Activated CD4-positive, CD25-positive, alpha-beta regulatory T cell treated with anti-CD3 and anti-CD28 coated beads, Interleukin-2, amount 50 U/mL, for 16 hours (primary cell): ENCODE data around the gene CAPZA1.

ENCODE experiments used
- DNase-seq: peaks from one replicate; pipeline ENCODE4 v3.0.0-alpha.2; 2020; ENCODE audit warnings: low read depth, low spot score

Gene CAPZA1

DNA sequence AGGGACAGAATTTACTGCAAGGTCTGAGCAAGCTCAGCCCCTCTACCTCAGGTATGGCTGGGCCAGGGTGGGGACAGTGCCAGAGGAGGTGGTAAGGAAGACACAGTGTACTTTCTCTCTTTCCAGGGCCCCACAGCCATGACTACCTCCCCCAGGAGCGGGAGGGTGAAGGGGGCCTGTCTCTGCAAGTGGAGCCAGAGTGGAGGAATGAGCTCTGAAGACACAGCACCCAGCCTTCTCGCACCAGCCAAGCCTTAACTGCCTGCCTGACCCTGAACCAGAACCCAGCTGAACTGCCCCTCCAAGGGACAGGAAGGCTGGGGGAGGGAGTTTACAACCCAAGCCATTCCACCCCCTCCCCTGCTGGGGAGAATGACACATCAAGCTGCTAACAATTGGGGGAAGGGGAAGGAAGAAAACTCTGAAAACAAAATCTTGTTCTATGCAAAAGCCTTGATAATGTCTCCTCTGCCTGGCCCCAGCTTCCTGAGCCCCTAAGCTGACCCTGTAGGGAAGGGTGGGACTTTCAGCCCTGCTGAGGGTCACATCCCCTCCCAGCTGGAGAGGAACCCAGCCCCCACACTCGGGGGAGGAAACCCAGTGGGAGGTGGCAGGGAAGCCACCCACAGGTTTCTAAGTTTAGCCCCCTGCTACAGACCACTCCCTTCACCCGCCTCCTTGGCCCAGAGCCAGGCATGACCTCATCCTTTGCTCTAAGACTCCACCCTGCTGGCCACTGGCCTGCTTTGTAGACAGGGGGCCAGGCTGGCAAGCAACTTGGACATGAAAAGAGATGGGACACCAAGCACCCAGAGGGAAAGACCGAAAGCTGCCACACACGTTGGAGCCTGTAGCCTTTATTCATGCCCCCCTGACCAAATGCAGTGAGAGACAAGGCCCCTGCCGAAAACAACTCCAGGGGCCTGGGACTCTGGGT lies 80.9 kb downstream of the CAPZA1 start:
- DNase-seq = no peak

DNA sequence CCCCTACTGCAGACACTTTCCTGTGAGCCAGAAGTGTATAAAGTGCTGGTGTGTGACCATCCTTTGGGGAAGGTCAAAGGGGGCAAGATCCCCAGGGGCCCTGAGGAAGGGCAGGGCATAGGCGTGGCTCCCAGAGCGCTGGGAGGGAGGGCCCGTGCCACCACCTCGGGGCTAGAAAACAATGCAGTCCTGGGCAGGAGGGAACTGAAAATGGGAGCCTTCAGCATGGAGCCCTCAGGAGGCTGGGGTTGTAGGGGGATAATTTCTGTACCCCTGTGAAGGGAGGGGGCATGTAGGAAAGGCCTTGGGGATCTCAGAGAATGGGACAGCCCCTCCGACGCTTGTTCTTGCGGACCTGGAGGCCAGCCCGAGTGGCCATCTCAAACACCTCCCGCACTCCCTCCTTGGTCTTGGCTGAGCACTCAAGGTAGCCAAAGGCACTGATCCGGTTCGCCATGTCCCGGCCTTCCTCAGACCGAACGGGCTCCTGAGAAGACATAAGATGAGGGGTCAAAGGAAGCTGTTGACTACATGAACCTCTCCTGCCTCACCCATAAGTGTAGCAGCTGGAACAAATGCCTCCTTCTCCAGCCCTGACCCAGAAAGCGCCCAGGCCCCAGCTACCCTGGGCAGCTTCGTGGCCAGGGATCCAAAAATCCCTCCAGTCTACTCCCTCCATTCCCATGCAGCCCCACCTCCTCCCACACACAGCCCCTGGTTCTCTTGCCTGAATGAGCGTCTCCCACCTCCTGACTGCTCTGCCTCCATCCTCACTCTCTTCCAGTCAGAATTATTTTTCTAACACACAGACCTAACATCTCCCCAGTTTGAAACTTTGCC lies 81.8 kb downstream of the CAPZA1 start:
- DNase-seq = no peak

DNA sequence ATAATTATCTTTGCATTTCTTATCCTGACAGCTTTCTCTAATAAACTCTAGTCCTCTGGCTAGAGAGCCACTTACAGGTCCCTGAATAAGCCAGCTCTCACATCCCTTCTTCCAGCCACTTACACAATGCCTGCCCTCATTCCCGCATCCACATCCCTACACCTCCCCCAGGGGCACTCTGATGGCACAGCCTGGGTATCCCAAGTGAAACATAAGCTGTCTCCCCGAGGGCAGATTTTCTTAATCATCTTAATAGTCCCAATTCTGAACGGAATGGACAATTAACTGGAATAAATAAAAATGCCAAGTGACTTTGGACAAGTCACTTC lies 82.4 kb downstream of the CAPZA1 start:
- no peak for DNase-seq

DNA sequence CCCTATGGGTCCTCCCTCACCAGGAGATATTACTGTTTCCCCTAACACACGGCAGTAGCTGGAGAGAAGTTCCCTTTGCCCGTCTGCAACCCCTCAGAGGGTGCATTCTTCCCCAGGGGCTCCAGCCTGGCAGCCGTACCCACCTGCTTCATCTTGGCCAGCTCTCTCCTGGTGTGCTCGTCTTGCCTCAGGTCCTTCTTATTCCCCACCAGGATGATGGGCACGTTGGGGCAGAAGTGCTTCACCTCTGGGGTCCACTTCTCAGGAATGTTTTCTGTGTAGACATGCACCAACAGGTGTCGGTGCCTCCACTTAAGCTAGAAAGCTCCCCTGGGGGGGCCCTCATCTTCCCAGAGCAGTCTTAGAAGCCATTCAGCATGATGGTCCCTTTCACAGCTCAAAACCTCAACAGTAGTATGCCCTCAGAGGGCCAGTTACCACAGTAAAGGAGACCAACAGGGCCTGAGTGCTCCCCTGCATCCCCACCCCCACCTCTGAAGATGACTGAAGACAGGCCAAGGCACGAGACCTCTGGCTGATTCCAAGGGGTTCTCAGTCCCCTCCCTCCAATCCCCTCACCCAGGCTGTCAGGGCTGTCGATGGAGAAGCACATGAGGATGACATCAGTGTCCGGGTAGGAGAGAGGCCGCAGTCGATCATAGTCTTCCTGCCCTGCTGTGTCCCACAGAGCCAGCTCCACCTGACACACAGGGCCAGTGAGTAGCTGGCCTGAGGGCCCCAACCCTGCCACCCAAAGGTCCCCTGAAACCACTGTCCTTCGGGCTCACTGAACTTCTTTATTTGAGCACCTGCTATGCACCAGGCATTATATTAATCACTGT lies 83.0 kb downstream of the CAPZA1 start:
- DNase-seq = no peak

DNA sequence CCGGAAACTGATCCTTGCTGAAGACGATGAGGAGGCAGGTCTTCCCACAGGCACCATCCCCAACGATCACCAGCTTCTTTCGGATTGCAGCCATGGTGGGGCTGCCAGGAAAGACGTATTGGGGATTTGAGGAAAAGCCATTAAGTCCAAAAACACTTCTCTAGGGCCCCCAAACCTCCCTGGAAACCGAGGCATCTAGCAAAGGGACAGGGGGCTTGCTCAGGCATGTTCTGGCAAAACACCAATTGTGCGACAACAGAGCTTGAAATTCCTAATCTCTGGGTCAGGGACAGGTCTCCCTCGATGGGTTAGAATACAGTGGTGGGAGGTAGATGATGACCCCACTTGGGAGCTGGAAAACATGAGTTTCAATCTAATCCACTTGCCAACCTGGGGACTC lies 84.1 kb downstream of the CAPZA1 start:
- DNase-seq = no peak

DNA sequence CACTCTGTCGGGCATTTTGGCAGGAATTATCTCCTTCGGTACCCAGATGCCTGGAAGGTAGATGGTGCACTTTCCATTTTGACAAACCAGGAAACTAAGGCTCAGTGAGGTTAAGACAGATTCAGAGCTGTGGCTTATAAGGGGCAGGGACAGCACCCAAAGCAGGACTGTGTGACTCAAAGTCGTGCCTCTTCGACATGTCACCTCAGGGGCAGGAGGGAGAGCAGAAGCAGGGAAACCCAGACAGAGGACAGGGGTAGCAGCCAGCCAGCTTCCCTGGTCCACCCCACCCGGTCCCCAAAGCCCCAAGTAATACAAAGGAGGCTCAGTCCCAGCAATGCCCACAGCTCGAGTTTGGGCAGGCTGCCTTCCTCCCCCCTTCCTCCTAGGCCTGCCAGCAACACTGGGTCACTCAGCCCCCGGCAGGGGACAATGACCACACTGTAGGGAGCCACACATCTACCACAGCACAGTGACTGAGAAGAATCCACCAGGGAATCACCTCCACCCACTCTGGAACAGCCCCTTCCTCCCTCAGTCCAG lies 84.8 kb downstream of the CAPZA1 start:
- DNase-seq = no peak

DNA sequence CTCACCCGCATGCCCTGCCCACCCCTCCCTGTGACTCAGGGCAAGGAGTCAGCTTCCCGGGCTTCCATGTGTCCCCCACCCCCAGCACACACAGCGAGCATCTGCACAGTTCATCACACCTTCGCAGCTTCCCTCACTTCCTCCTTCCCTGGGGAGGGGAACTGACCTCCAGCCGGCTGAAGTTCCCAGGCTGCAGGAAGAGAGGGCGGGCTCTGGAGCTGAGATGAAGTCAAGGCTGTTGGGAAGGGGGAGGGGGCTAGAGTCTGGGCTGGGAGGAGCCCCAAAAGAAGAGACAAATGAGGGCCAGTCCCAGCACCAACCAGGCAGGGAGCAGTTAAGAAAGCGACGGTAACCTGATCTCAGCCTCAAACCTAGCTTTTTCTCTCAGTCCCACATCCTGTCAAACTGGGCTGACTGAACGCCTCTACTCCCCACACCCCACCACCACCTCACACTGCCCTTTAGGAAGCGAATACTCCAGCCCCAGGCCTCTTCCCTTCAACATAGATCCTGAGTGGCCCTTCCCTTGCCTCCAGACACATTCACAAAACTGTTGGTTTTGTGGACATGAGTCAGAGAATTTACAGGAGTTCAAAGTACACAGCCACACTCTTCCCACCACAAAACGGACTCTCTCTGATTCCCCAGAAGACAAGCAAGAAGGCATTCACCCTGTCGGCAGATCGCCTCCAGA lies 85.4 kb downstream of the CAPZA1 start:
- no peak for DNase-seq

DNA sequence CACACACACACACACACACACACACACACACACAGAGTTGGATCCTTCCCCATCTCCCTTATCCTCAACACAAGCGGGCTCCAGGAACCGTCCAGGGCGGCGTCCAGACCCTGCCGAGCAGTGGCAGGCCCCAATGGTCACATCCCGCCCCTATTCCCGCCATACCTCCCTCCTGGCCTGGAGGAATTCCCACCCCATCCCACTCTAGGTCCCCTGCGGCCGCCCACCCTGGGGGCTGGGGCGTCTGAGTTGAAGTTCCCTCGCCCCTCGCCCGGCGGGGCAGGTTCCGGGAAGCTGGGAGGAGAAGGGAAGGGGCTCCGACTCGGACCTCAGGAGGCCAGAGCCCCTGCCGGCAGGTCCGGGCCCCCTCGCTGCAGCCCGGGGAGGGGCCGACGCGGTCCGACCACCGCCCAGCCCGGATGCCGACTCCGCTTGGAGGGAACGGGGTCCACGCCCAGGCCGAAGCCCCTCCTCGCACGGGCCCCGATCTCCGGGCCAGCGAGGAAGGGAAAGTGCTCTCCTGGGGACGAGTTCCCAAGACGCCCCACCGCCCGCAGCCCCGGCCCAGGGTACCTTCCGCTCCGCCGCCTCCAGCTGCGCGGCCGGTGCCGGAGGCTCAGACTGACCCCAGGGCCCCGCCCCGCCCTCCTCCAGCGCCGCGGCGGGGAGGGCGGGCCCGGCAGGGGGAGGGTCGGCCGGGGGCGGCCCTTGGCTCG lies 87.0 kb downstream of the CAPZA1 start, which contains the start of gene RHOC:
TSS of gene RHOC (minus strand) at position 623 of the 716 bp plus-strand sequence. CDS start 3,328 bp downstream, outside the sequence.
- no peak for DNase-seq

DNA sequence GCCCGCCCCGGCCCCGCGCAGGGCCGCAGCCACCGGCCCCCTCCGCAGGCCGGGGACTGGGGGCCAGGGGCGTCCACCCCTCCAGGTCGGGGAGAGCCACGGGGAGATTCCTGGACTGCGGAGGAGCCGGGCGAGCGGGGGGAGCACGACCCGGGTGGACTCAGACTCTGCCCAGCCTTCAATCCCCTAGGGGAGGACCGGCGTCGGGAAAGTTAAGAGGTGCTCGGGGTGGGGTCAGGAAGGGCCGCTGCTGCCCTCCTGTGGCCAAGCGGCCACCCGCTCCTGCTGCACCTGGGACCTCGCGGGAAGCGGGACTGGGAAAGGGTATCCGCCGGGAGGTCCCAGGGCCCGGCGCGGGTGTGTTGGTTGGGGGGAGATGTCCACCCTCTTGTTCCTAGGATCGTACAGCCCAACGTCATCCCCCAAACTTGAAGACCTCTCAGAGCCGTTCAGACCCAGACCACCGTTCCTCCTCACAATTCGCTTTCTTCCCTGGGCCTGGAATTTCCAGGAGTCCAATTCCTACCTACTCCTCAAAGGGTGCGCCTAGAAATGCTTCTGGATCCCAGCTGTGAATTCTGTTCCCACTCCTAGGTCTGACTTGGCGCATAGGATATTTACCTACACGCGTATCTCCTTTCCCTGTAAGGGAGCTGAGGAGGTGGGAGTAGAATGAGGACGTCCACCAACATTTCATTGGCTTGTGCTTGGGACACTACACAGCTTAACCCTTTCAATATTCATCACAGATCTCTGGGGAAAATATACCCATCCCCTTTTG lies 87.8 kb downstream of the CAPZA1 start:
- no peak for DNase-seq

DNA sequence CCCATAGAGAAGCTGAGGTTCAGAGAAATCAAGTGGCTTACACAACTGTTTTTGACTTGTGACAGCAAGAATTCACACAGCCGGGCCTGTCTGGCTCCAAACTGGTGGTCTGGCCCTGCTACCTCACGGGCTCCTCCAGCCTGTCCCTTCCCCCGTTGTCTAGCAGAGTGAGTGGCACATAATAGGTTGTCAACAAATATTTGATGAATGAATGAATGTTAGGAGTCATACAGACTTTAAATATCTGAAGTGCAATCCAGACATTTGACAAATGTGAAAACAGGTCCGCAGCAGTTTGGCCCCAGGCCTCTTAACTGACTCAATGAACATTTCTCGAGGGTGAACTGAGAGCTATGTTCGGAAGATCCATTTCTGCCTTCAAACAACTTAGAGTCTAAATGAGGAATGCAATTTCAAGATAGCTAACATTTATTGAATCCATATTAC lies 88.4 kb downstream of the CAPZA1 start:
- no peak for DNase-seq

DNA sequence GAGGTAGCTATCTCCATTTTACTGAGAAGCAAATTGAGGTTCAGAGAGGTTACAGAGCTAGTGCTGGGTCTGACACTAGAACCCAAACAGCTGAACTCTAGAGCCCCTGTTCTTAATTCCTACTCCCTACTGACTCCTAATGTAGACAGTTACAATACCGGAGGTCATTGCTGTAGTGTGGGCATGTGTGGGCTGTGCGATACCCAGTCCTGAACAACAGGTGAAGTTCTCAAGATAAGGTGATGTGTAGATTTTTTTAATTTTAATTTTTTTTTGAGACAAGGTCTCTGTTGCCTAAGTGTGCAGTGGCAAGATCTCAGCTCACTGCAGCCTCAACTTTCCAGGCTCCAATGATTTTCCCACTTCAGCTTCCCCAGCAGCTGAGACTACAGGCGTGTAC lies 88.9 kb downstream of the CAPZA1 start:
- no peak for DNase-seq

DNA sequence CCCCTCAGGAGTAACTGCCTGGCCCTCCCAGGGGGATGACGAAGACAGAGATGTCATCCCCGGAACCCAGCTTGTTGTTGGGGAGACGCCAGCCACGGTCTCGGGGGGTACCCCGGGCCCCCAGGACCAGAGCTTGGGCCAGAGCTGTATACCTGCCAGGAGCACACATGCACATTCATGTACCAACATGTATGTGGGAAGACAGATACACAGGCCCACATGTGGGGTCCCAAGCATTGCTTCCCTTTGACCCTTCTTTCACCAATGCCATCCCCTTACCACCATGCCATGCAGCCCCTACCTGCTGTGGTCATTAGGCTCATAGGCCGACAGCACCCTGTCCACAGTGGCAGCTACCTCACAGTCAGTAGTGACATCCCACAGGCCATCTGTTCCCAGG lies 90.5 kb downstream of the CAPZA1 start:
- no peak for DNase-seq

DNA sequence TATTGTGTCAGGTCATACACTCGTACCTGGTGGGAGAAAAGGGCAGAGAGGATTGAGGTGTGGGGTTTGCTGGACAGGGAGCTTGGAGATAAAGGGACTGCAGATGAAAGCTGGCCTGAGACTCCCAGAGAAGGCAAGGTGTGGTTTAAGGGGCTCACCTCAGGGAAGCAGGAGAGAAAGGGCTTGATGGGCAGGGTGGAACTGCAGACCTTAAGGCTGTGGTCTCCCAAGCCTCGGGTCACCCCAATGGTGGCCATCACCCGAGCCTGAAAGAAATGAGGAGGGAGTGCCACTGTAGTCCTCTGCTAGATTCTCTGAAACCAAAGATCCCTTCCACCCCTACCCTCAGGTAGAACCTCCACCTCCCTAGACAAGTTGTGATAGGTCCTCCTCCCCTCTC lies 91.0 kb downstream of the CAPZA1 start:
- DNase-seq = no peak

DNA sequence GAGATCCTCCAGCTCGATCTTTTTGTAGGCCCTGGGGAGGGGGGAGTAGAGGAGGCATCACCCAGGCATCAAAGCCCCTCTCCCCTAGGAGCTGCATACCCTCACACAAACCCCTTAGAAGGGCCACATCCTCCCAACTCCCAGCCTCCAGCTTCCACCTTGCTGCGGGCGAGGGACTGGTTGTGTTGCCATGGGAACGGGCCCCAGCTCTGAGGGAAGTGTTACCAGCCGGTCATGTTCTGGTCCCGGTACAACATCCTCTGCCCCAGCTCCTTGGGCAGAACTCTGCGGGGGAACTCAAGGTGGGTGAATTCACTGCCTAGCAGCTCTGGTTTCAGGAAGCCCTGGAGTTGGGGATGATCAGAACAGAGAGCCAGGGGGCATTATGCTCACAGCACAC lies 91.4 kb downstream of the CAPZA1 start:
- no peak for DNase-seq

DNA sequence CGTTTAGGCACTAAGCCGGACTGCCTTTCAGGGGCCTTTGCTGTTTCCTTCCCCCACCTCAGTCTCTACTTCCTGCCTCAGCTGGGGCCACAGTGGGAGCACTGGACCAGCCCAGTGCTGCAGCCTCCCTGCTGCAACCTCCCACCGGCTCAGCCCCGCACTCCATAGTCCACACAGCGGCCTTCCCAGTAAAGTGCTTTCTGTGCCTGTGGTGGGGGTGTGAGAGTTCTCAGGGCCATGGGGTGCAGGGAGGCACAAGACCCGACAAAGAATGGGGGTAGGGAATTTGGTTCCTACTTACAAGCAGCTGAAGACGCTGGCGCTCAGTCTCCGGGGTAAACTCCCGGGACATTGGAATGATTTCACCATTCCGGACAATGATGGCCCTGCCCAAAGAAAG lies 92.0 kb downstream of the CAPZA1 start:
- no peak for DNase-seq

DNA sequence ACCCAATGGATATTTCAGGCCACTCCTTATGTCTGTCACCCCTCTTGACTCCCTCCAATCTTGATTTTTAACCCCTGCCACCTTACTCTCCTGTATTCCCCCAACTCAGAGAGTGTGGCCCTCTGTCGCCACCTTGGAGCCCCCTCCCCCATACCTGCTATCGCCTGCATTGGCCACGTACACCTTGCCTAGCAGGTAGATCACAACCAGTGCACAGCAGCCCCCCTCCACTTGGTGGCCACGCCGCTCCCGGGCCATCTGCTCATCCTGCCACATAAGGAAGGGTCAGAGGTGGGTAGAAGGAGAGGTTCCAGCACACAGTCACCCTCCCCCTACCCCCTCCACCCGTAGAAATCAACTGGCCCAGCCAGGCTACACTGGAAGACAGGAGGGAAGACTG lies 92.6 kb downstream of the CAPZA1 start:
- no peak for DNase-seq

DNA sequence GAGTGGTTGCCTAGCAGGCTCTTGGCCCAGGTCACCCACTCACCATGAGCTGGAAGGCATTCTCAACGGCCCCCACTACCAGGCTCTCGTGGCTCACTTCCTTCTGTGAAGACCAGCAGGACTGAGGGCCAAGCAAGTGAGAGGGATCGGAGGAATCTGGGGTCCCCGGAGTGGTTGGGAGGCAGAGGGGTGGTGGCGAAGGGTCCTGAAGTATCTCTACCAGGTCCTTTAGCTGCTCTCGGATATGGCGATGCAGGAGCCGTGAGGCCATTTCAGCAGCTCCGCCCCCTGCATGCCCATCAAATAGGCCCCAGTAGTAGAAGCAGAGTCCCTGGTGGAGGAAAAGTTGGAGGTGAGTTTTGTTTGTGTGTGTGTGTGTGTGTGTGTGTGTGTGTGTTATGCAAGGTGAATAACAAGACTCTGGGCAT lies 93.1 kb downstream of the CAPZA1 start:
- no peak for DNase-seq

DNA sequence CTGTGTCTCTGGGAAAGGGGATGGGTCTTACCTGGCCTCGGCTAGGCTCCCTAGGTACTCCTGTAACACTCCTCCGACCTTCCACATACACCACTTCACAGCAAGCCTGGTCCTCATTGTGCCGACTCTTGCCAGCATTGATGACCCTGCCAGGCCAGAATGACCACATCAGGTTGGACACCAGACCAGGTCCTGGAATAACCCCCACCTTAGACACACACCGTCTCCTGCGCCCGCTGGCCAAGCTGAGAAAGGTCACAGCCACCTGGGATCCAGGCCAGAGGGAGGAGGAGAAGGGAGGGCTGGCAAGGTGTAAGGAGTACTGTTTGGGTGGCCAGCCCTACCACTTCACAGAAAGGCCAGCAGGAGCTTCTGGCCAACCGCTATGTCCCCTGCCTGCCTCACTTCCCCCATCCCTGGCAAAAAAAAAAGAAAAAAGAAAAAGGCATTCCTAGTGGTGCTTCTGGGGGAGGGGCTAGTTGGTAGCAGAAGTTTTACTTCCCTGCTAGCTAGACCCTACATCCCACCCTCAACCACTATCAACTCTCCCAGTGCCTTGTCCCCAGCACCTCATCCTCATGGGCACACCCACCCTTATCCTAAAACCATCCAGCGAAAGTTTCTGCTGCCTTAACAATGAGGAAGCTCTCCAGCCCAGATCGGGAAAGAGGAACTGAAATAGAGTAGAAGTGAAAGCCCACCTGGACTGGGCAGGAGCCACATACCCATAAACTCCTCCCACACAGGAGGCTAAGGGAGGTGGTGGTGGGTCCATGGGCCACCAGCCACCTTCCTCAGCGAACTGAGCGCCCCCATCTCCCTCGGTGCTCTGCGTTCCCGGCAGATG lies 94.1 kb downstream of the CAPZA1 start:
- DNase-seq = no peak
